ENCODE measurements around the gene CFAP61. TPM values are rescaled to one million over a fixed set of nuclear protein-coding genes. Genes with fewer than 3 reads are reported as not detected.

CFAP61 gene
- total and polyA plus RNA-seq, 2 experiments from 2014 or later = 0.21 TPM; not detected in 1

DNA sequence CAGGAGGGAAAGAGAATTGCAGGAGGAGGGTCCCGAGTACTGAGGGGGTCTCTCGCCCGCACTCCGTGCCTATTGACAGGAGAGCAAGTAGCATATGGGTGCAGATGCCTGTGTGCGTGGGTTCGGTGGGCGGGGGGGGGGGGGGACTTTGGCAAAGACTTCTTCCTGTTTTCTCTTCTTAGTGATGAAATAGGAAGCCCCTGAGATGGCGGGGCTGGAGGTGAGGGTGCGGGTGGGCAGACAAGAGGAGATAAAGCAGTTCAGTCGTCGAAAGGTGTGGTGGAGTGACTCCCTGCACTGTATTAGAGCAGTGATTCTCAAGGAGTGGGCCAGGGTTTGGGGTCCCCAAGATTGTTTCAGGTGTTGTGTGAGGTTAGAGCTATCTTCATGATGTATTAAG lies 31.4 kb upstream of the CFAP61 start (continued):
- TF ChIP-seq POLR2AphosphoS5 (IDR thresholded peaks at IDR 0.05; ENCODE audit: low read depth) (no peak), NANOG (IDR thresholded peaks at IDR 0.05; ENCODE audit: borderline replicate concordance) (no peak), JUNB (IDR thresholded peaks at IDR 0.05; ENCODE audit: unreplicated experiment) (no peak), CREB1 (CRISPR knock-in tag; IDR thresholded peaks at IDR 0.05; ENCODE audit: low read depth) (no peak)

DNA sequence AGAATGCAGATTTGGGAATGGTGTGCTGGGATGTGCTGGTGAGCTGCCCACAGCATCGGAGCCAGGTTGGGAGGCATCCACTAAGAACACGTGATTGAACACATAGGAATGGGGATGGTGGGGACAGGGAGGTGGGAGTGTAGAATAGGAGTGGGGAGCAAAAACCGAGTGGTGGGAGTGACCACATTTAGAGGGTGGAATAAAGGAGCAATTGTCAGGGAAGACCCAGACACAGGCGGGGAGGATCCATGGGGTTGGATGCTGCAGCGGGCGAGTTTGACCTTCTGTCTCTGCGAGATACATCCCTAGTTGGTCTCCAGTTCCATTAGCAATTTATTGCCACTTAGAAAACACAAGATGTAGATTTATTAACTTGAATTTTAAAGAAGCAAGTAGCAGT lies 30.5 kb upstream of the CFAP61 start:
- no peaks in the 10 kb centered on the region for H3K9me3 Mint-ChIP-seq
- Histone ChIP-seq H3K79me2 (replicated peaks; ENCODE audit: insufficient read depth) (peaks cover 88% of the 10 kb centered on the region), H3F3A (replicated peaks; ENCODE audit: low read depth) (no peaks in the 10 kb centered on the region), H3K4me1 (ENCODE audit: insufficient read depth) (peaks cover 5% of the 10 kb centered on the region), H3K9me2 (ENCODE audit: insufficient read depth) (no peaks in the 10 kb centered on the region), H3K36me3 (ENCODE audit: insufficient read depth) (no peaks in the 10 kb centered on the region), H3K4me3 (no peak overlapping the region), H3K27ac (ENCODE audit: low read depth) (no peak overlapping the region), H3K27me3 (ENCODE audit: insufficient read depth) (no peaks in the 10 kb centered on the region), H2AFZ (no peak overlapping the region), H3K4me2 (no peak overlapping the region), H4K20me1 (replicated peaks; ENCODE audit: insufficient read depth) (peaks cover 11% of the 10 kb centered on the region)
- no peak overlapping the region for H3K27ac Mint-ChIP-seq
- H3K4me3 Mint-ChIP-seq = no peak overlapping the region
- peaks cover 9% of the 10 kb centered on the region for H3K27me3 Mint-ChIP-seq (ENCODE audit: insufficient read depth, low read depth, poor library complexity)
- peaks cover 9% of the 10 kb centered on the region; the same call in 2 of the 3 replicates for H3K36me3 Mint-ChIP-seq (ENCODE audit: low read depth)
- peaks cover 21% of the 10 kb centered on the region for H3K4me1 Mint-ChIP-seq
- DNase-seq (ENCODE audit: low spot score) = no peak
- ATAC-seq = no peak
- TF ChIP-seq CREB1 (CRISPR knock-in tag; IDR thresholded peaks at IDR 0.05; ENCODE audit: low read depth) (no peak), ZNF114 (CRISPR knock-in tag; IDR thresholded peaks at IDR 0.05) (no peak), EZH2phosphoT487 (IDR thresholded peaks at IDR 0.05; ENCODE audit: unreplicated experiment) (no peak), NANOG (IDR thresholded peaks at IDR 0.05; ENCODE audit: borderline replicate concordance) (no peak), EZH2 (IDR thresholded peaks at IDR 0.05; ENCODE audit: low read depth, unreplicated experiment) (no peak), POLR2AphosphoS5 (IDR thresholded peaks at IDR 0.05; ENCODE audit: low read depth) (no peak), STAT1 (IDR thresholded peaks at IDR 0.05; ENCODE audit: unreplicated experiment) (no peak), JUNB (IDR thresholded peaks at IDR 0.05; ENCODE audit: unreplicated experiment) (no peak)
- TF ChIP-seq, protein P1, sequence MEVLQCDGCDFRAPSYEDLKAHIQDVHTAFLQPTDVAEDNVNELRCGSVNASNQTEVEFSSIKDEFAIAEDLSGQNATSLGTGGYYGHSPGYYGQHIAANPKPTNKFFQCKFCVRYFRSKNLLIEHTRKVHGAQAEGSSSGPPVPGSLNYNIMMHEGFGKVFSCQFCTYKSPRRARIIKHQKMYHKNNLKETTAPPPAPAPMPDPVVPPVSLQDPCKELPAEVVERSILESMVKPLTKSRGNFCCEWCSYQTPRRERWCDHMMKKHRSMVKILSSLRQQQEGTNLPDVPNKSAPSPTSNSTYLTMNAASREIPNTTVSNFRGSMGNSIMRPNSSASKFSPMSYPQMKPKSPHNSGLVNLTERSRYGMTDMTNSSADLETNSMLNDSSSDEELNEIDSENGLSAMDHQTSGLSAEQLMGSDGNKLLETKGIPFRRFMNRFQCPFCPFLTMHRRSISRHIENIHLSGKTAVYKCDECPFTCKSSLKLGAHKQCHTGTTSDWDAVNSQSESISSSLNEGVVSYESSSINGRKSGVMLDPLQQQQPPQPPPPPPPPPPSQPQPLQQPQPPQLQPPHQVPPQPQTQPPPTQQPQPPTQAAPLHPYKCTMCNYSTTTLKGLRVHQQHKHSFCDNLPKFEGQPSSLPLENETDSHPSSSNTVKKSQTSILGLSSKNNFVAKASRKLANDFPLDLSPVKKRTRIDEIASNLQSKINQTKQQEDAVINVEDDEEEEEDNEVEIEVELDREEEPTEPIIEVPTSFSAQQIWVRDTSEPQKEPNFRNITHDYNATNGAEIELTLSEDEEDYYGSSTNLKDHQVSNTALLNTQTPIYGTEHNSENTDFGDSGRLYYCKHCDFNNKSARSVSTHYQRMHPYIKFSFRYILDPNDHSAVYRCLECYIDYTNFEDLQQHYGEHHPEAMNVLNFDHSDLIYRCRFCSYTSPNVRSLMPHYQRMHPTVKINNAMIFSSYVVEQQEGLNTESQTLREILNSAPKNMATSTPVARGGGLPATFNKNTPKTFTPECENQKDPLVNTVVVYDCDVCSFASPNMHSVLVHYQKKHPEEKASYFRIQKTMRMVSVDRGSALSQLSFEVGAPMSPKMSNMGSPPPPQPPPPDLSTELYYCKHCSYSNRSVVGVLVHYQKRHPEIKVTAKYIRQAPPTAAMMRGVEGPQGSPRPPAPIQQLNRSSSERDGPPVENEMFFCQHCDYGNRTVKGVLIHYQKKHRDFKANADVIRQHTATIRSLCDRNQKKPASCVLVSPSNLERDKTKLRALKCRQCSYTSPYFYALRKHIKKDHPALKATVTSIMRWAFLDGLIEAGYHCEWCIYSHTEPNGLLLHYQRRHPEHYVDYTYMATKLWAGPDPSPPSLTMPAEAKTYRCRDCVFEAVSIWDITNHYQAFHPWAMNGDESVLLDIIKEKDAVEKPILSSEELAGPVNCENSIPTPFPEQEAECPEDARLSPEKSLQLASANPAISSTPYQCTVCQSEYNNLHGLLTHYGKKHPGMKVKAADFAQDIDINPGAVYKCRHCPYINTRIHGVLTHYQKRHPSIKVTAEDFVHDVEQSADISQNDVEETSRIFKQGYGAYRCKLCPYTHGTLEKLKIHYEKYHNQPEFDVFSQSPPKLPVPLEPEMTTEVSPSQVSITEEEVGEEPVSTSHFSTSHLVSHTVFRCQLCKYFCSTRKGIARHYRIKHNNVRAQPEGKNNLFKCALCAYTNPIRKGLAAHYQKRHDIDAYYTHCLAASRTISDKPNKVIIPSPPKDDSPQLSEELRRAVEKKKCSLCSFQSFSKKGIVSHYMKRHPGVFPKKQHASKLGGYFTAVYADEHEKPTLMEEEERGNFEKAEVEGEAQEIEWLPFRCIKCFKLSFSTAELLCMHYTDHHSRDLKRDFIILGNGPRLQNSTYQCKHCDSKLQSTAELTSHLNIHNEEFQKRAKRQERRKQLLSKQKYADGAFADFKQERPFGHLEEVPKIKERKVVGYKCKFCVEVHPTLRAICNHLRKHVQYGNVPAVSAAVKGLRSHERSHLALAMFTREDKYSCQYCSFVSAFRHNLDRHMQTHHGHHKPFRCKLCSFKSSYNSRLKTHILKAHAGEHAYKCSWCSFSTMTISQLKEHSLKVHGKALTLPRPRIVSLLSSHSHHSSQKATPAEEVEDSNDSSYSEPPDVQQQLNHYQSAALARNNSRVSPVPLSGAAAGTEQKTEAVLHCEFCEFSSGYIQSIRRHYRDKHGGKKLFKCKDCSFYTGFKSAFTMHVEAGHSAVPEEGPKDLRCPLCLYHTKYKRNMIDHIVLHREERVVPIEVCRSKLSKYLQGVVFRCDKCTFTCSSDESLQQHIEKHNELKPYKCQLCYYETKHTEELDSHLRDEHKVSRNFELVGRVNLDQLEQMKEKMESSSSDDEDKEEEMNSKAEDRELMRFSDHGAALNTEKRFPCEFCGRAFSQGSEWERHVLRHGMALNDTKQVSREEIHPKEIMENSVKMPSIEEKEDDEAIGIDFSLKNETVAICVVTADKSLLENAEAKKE (CRISPR knock-in tag; IDR thresholded peaks at IDR 0.05) = no peak
- TF ChIP-seq, protein P2, sequence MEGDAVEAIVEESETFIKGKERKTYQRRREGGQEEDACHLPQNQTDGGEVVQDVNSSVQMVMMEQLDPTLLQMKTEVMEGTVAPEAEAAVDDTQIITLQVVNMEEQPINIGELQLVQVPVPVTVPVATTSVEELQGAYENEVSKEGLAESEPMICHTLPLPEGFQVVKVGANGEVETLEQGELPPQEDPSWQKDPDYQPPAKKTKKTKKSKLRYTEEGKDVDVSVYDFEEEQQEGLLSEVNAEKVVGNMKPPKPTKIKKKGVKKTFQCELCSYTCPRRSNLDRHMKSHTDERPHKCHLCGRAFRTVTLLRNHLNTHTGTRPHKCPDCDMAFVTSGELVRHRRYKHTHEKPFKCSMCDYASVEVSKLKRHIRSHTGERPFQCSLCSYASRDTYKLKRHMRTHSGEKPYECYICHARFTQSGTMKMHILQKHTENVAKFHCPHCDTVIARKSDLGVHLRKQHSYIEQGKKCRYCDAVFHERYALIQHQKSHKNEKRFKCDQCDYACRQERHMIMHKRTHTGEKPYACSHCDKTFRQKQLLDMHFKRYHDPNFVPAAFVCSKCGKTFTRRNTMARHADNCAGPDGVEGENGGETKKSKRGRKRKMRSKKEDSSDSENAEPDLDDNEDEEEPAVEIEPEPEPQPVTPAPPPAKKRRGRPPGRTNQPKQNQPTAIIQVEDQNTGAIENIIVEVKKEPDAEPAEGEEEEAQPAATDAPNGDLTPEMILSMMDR (conservative IDR thresholded peaks at IDR 0.05; ENCODE audit: low read depth in 2 of 2) = no peak
- TF ChIP-seq, protein P3, sequence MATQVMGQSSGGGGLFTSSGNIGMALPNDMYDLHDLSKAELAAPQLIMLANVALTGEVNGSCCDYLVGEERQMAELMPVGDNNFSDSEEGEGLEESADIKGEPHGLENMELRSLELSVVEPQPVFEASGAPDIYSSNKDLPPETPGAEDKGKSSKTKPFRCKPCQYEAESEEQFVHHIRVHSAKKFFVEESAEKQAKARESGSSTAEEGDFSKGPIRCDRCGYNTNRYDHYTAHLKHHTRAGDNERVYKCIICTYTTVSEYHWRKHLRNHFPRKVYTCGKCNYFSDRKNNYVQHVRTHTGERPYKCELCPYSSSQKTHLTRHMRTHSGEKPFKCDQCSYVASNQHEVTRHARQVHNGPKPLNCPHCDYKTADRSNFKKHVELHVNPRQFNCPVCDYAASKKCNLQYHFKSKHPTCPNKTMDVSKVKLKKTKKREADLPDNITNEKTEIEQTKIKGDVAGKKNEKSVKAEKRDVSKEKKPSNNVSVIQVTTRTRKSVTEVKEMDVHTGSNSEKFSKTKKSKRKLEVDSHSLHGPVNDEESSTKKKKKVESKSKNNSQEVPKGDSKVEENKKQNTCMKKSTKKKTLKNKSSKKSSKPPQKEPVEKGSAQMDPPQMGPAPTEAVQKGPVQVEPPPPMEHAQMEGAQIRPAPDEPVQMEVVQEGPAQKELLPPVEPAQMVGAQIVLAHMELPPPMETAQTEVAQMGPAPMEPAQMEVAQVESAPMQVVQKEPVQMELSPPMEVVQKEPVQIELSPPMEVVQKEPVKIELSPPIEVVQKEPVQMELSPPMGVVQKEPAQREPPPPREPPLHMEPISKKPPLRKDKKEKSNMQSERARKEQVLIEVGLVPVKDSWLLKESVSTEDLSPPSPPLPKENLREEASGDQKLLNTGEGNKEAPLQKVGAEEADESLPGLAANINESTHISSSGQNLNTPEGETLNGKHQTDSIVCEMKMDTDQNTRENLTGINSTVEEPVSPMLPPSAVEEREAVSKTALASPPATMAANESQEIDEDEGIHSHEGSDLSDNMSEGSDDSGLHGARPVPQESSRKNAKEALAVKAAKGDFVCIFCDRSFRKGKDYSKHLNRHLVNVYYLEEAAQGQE (IDR thresholded peaks at IDR 0.05; ENCODE audit: unreplicated experiment) = no peak

Data from GM23338 (cell line).